IMR-90 (cell line): ENCODE data around the gene MGAT5. TPM values are rescaled to one million over a fixed set of nuclear protein-coding genes. Genes with fewer than 3 reads are reported as not detected.

ENCODE experiments used
- ATAC-seq: fragments of 200-7000 bp; cut with Tn5 transposase; 2 replicates; pipeline ENCODE4 v1.9.1; 2020; ENCODE audit warnings: low read depth, mild to moderate bottlenecking, moderate library complexity
- BruUV-seq: library from RNA; stranded (reverse); fragments of 400-500 nt; replicated peaks from 2 replicates; lab custom pipeline; 2021; lab: Mats Ljungman, UMichigan
- CTCF ChIA-PET: fragments of 300-600 bp; formaldehyde crosslinking; extraction: SDS; loops from one replicate; lab custom pipeline; 2021; ENCODE audit warnings: antibody characterized with exemption; lab: Yijun Ruan, JAX
- POLR2A ChIA-PET: fragments of 300-600 bp; sonication (Branson Sonifier 250); formaldehyde crosslinking; loops from one replicate; lab custom pipeline; 2022; ENCODE audit warnings: antibody characterized with exemption; ENCODE audit not compliant: unreplicated experiment; lab: Charles Lee
- DNase-seq: peaks from one replicate; pipeline ENCODE4 v3.0.0; 2013
- H2AFZ ChIP-seq: replicated peaks from 2 replicates; pipeline ENCODE3; 2013; ENCODE audit warnings: low read length, mild to moderate bottlenecking; ENCODE audit not compliant: poor library complexity
- H2AK5ac ChIP-seq: 2 replicates; pipeline ENCODE4 v1.6.1; 2013; ENCODE audit warnings: low read depth, low read length, inconsistent platforms
- H2AK9ac ChIP-seq: replicated peaks from 2 replicates; pipeline ENCODE3; 2013; ENCODE audit warnings: mild to moderate bottlenecking, low read depth, low read length, moderate library complexity; ENCODE audit not compliant: poor library complexity
- H2BK120ac ChIP-seq: 2 replicates; pipeline ENCODE4 v1.6.1; 2013; ENCODE audit warnings: low read depth, low read length, inconsistent platforms
- H2BK15ac ChIP-seq: 3 replicates; pipeline ENCODE4 v1.6.1; 2013; ENCODE audit warnings: low read depth, low read length, inconsistent platforms
- H2BK20ac ChIP-seq: 2 replicates; pipeline ENCODE4 v1.6.1; 2013; ENCODE audit warnings: low read depth, mild to moderate bottlenecking, inconsistent platforms, low read length, moderate library complexity
- H2BK5ac ChIP-seq: 2 replicates; pipeline ENCODE4 v1.6.1; 2013; ENCODE audit warnings: mild to moderate bottlenecking, low read depth, low read length, inconsistent platforms; ENCODE audit not compliant: poor library complexity, severe bottlenecking
- H3K14ac ChIP-seq: replicated peaks from 2 replicates; pipeline ENCODE4 v1.6.1; 2013; ENCODE audit warnings: low read depth, low read length, inconsistent platforms
- H3K18ac ChIP-seq: 2 replicates; pipeline ENCODE4 v1.6.1; 2013; ENCODE audit warnings: low read depth, low read length, control low read depth
- H3K23ac ChIP-seq: 2 replicates; pipeline ENCODE4 v1.6.1; 2013; ENCODE audit warnings: low read depth, low read length, inconsistent platforms
- H3K27ac ChIP-seq: 2 replicates; pipeline ENCODE4 v1.5.1; 2013; ENCODE audit warnings: mild to moderate bottlenecking, control low read depth, low read length; ENCODE audit not compliant: insufficient read depth
- H3K27me3 ChIP-seq: 2 replicates; pipeline ENCODE4 v1.6.1; 2013; ENCODE audit warnings: low read length; ENCODE audit not compliant: control insufficient read depth, insufficient read depth
- H3K36me3 ChIP-seq: 2 replicates; pipeline ENCODE4 v1.6.1; 2013; ENCODE audit warnings: low read length, mixed read lengths; ENCODE audit not compliant: control insufficient read depth, insufficient read depth
- H3K4ac ChIP-seq: 2 replicates; pipeline ENCODE4 v1.6.1; 2013; ENCODE audit warnings: low read depth, low read length, inconsistent platforms
- H3K4me1 ChIP-seq: 2 replicates; pipeline ENCODE4 v1.6.1; 2013; ENCODE audit warnings: low read length, mixed read lengths; ENCODE audit not compliant: control insufficient read depth, insufficient read depth
- H3K4me2 ChIP-seq: 2 replicates; pipeline ENCODE4 v1.6.1; 2013; ENCODE audit warnings: low read depth, mild to moderate bottlenecking, control low read depth, low read length, moderate library complexity
- H3K4me3 ChIP-seq: 2 replicates; pipeline ENCODE4 v1.5.1; 2013; ENCODE audit warnings: low read depth, mild to moderate bottlenecking, control low read depth, low read length, moderate library complexity; ENCODE audit not compliant: insufficient read depth
- H3K56ac ChIP-seq: 2 replicates; pipeline ENCODE4 v1.6.1; 2013; ENCODE audit warnings: low read length, inconsistent platforms; ENCODE audit not compliant: insufficient read depth; ENCODE audit errors: extremely low read depth
- H3K79me1 ChIP-seq, 2 experiments: 2 replicates each; pipeline ENCODE4 v1.6.1; 2013; ENCODE audit warnings: low read length in 2 of 2, inconsistent platforms in 1 of 2, low read depth in 1 of 2
- H3K9ac ChIP-seq: 2 replicates; pipeline ENCODE4 v1.6.1; 2013; ENCODE audit warnings: low read depth, low read length, control low read depth
- H3K9me1 ChIP-seq: 2 replicates; pipeline ENCODE4 v1.6.1; 2013; ENCODE audit warnings: low read length, inconsistent platforms; ENCODE audit not compliant: insufficient read depth
- H3K9me3 ChIP-seq: 2 replicates; pipeline ENCODE4 v1.6.1; 2013; ENCODE audit warnings: low read length; ENCODE audit not compliant: control insufficient read depth, insufficient read depth
- H4K20me1 ChIP-seq: 2 replicates; pipeline ENCODE4 v1.6.1; 2013; ENCODE audit warnings: low read length, inconsistent platforms; ENCODE audit not compliant: insufficient read depth
- H4K5ac ChIP-seq: 2 replicates; pipeline ENCODE4 v1.6.1; 2013; ENCODE audit warnings: mild to moderate bottlenecking, low read depth, low read length, control low read depth
- H4K8ac ChIP-seq, 2 experiments: 2 replicates each; pipeline ENCODE4 v1.6.1; 2013; ENCODE audit warnings: low read depth in 2 of 2, low read length in 2 of 2, control low read depth in 1 of 2, inconsistent platforms in 1 of 2
- H4K91ac ChIP-seq: 2 replicates; pipeline ENCODE4 v1.6.1; 2013; ENCODE audit warnings: low read depth, low read length, inconsistent platforms; ENCODE audit not compliant: insufficient read depth
- POLR2A ChIP-seq: IDR thresholded peaks from 2 replicates; pipeline ENCODE4 v1.6.1; 2012; ENCODE audit warnings: mild to moderate bottlenecking, low read depth, low read length
- WGBS, 2 experiments: methylation state at CpG; one replicate each; pipeline versions ENCODE4 v1.1.5 to v1.1.7; 2013; ENCODE audit warnings: missing lambda C conversion rate in 2 of 2; ENCODE audit not compliant: insufficient read length in 1 of 2; ENCODE audit errors: extremely low coverage in 2 of 2; 5-methylcytosine and 5-hydroxymethylcytosine counted together
- dilution Hi-C: fragments of 300-500 bp; cut with HindIII; formaldehyde crosslinking; loops from one replicate; pipeline ENCODE4 v1.14.3; 2018; ENCODE audit warnings: low sequenced_read_pairs; ENCODE audit not compliant: unreplicated experiment
- in situ Hi-C: fragments of 300-500 bp; cut with MboI; formaldehyde crosslinking; loops from 3 replicates; pipeline ENCODE4 v1.14.3; 2019; ENCODE audit warnings: low sequenced_read_pairs, inconsistent platforms, mixed read lengths
- intact Hi-C: fragments of 100-400 bp; cut with micrococcal nuclease; formaldehyde crosslinking; loops from 2 replicates; pipeline ENCODE4 v1.10.0; 2022
- polyA plus RNA-seq, 3 experiments: library from polyadenylated mRNA; depleted of rRNA; stranded (reverse); fragments of >200 nt; gene quantifications; 2 replicates each; pipeline ENCODE4 v1.2.3, GENCODE V29; 2012; ENCODE audit warnings: low replicate concordance in 1 of 3
- total RNA-seq: library from RNA; depleted of rRNA; stranded (reverse); fragments of >200 nt; gene quantifications from 2 replicates; pipeline ENCODE4 v1.2.3, GENCODE V29; 2012

Gene MGAT5
- total and polyA plus RNA-seq, 2 of the 4 experiments (the other 2 are of a cell fraction) = 22.9 to 59.9 TPM

DNA sequence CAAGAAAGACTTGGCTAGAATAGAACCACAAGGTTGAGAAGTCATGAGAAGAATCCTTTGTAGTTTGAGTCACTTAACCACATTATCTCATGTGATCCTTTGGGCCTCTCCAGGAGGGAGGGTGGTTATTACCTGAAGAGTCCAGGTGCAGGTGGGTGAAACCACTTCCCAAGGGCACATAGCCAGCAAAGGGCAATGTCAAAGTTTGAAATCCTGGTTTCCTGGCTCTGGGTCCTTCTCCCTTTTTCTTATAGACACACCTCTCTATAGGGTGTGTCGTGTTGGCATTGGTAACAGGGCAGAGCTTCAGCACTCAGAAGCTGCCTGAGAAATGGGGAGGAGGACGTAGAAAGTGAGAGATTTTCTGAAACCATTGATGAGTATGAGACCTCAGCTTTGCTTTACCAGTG, 137.9 kb downstream of the MGAT5 start:
- peak; percentile 36 for DNase-seq

More for the DNA sequence above, 137.9 kb downstream of the MGAT5 start:
- Histone ChIP-seq H3K4me1 (peaks cover 2% of the 10 kb centered on the region; the same call in 1 of the 2 replicates), H2BK15ac (no peak overlapping the region), H3K18ac (no peak overlapping the region), H3K14ac (no peak overlapping the region), H3K4me3 (no peak overlapping the region), H3K4ac (no peak overlapping the region), H2AK5ac (no peak overlapping the region), H3K9ac (no peak overlapping the region), H2AFZ (no peak overlapping the region), H3K9me1 (peaks cover 10% of the 10 kb centered on the region; the same call in 1 of the 2 replicates), H4K20me1 (no peaks in the 10 kb centered on the region), H3K56ac (no peak overlapping the region), H3K36me3 (peaks cover 9% of the 10 kb centered on the region), H3K9me3 (no peaks in the 10 kb centered on the region), H3K27ac (no peak overlapping the region), H2BK120ac (no peak overlapping the region), H4K91ac (no peak overlapping the region), H3K27me3 (no peaks in the 10 kb centered on the region), H2AK9ac (no peak overlapping the region), H4K8ac (no peak overlapping the region), H3K4me2 (no peak overlapping the region), H4K5ac (no peak overlapping the region), H2BK20ac (no peak overlapping the region), H3K23ac (no peak overlapping the region), H3K79me1 (peaks cover 3 to 5% of the 10 kb centered on the region in 2 experiments; a peak in 2 of 4 replicates), H2BK5ac (no peak overlapping the region)
- no TSS peak for BruUV-seq
- WGBS, 2 experiments = no CpG with 5 or more reads among the region's 2 CpGs
- intact Hi-C loops = no loop called here
- ATAC-seq = no peak; the same call in 1 of the 2 replicates
- CTCF ChIA-PET = interaction anchor here (0.8 to 1.7 kb wide), 3 partner anchors 19 to 75 kb away, joined by 3 to 9 read pairs (median 3); no protein-coding TSS in a partner anchor
- no peak for TF ChIP-seq POLR2A
- in situ Hi-C loops = no loop called here
- dilution Hi-C loops = no loop called here
- POLR2A ChIA-PET = no interaction called here
